DMS 273 (cell line): ENCODE measurements around the gene EIF4G1.
"Not testable (repeated sequence)": the region's sequence is repeated elsewhere in the genome, so short reads cannot be mapped to it uniquely, and the experiment has no call there.

Source experiments
- DNase-seq: peaks from one replicate; lab custom pipeline; 2025; ENCODE audit not compliant: unreplicated experiment; lab: John Stamatoyannopoulos, UW

EIF4G1 gene, protein sequence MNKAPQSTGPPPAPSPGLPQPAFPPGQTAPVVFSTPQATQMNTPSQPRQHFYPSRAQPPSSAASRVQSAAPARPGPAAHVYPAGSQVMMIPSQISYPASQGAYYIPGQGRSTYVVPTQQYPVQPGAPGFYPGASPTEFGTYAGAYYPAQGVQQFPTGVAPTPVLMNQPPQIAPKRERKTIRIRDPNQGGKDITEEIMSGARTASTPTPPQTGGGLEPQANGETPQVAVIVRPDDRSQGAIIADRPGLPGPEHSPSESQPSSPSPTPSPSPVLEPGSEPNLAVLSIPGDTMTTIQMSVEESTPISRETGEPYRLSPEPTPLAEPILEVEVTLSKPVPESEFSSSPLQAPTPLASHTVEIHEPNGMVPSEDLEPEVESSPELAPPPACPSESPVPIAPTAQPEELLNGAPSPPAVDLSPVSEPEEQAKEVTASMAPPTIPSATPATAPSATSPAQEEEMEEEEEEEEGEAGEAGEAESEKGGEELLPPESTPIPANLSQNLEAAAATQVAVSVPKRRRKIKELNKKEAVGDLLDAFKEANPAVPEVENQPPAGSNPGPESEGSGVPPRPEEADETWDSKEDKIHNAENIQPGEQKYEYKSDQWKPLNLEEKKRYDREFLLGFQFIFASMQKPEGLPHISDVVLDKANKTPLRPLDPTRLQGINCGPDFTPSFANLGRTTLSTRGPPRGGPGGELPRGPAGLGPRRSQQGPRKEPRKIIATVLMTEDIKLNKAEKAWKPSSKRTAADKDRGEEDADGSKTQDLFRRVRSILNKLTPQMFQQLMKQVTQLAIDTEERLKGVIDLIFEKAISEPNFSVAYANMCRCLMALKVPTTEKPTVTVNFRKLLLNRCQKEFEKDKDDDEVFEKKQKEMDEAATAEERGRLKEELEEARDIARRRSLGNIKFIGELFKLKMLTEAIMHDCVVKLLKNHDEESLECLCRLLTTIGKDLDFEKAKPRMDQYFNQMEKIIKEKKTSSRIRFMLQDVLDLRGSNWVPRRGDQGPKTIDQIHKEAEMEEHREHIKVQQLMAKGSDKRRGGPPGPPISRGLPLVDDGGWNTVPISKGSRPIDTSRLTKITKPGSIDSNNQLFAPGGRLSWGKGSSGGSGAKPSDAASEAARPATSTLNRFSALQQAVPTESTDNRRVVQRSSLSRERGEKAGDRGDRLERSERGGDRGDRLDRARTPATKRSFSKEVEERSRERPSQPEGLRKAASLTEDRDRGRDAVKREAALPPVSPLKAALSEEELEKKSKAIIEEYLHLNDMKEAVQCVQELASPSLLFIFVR (N-terminal part only)

DNA sequence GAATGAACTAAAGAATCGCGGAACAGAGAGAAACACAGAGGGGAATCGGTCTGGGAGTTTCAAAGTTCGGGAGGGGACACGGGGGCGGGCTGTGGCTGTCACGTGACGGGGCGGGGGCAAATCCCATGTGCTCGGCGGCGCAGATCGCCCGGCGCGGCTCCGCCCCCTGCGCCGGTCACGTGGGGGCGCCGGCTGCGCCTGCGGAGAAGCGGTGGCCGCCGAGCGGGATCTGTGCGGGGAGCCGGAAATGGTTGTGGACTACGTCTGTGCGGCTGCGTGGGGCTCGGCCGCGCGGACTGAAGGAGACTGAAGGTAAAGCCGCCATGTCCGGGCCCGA lies at the start of gene EIF4G1:
EIF4G1 (plus strand) TSS at position 244 of the 337 bp plus-strand sequence. CDS start 1,191 bp downstream, outside the sequence.
- DNase-seq = peak; percentile 99

DNA sequence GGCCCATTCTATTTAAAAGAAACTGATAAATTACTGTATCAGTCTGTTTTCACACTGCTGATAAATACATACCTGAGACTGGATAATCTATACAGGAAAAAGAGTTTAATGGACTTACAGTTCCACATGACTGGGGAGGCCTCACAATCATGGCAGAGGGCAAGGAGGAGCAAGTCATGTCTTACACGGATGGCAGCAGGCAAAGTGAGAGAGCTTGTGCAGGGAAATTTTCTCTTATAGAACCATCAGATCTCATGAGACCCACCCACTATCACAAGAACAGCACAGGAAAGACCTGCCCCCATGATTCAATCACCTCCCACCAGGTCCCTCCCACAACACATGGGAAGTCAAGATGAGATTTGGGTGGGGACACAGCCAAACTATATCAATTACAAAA lies 47.2 kb upstream of the EIF4G1 start:
- not testable (repeated sequence) for DNase-seq

DNA sequence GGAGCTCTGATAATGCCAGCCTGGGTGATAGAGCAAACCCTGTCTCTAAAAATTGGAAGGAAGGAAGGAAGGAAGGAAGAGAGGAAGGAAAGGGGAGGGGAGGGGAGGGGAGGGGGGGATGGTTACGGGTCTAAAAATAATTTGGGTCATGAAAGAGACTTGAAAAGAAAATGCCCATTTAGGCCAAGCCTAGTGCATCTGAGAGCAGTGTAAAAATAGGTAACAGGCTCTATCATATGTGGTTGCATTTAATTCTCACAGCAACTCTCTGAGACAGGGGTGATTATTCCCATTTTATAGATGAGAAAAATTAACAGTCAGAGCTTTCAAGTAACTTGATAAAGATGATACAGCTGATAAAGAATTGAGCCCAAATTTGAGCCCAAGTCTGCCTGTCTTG lies 42.1 kb upstream of the EIF4G1 start:
- no peak for DNase-seq

DNA sequence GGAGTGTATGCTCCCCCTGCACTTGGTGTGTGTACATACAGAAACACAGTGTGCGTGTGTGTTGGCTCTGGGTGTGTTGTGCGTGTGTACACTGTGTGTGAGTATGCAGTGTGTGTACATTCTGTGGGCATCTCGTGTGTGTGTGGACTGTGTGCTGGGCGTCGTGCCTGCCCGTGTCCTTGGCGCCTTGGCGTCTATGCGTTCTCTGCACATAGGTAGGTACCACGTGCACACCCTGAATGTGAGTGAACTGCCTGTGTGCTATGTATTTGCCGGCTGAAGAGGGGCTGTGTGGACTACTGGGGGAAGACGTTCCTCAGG lies 39.1 kb upstream of the EIF4G1 start:
- no peak for DNase-seq

DNA sequence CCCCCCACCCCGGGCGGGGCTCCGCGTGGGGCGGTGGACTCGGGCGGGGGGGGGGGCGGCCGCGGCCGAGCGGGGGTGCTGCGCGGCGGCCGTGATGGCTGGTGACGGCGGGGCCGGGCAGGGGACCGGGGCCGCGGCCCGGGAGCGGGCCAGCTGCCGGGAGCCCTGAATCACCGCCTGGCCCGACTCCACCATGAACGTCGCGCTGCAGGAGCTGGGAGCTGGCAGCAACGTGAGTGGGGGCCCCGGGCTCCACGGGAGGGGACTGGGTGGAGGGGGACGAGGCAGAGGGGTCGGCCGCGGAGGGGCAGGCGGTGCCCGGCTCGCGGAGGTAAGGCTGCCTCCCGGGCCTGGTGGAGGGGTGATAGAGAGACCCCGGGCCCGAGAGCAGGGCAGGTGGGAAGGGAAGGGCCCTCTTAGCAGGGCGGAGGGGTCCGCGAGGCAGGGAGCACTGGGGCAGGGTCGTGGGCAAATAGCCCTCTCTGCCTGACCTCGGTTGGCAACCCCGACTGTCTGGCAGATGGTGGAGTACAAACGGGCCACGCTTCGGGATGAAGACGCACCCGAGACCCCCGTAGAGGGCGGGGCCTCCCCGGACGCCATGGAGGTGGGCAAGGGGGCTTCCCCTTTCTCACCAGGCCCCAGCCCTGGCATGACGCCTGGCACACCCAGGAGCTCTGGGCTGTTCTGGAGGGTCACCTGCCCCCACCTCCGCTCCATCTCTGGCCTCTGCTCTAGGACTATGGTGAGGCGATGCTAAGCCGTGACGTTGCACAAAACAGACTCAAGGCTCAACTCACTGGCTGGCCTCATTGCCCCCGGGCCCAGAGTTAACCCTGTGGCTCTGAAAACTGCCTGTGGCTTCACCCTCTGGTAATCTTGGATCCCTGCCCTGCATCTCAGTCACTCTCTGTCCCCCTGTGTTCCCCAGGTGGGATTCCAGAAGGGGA lies 38.2 kb upstream of the EIF4G1 start, which contains the start of gene ECE2:
ECE2 (plus strand) TSS at position 62 of the 950 bp plus-strand sequence; CDS start at position 194, 132 bp downstream.
- DNase-seq = peak; percentile 47

DNA sequence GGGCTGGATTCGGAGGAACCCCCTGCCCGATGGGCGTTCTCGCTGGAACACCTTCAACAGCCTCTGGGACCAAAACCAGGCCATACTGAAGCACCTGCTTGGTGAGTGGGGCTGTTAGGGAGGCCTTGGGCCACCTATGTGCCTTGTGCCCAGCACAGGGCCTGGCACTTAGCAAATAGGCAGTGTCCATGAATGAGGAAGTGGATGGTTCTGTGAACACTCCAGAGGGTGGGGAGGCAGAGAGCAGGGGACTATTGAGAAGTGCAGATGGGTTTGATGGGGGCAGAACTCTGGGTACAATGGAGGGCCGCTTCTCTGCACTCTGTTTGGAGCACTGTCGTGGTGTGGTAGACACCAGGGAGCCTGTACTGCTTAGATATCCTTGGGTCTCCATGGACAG lies 37.0 kb upstream of the EIF4G1 start:
- no peak for DNase-seq

DNA sequence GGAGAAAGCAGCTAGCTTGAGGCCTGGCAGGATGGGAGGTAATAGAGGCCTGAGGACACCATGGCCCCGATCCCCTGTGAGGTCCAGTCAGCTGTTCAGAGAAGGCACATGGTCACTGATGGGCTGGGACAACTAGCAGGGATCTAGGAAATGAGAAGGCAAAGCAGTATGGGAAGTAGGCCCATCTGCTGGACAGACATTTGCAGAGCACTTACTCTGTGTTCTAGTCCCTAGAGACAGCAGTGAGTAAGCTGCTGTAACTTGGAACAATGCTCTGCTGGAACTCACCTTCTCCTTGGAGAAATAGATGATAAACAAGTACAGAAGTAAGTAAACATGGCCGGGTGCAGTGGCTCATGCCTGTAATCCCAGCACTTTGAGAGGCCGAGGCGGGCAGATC lies 31.5 kb upstream of the EIF4G1 start:
- DNase-seq = no peak

DNA sequence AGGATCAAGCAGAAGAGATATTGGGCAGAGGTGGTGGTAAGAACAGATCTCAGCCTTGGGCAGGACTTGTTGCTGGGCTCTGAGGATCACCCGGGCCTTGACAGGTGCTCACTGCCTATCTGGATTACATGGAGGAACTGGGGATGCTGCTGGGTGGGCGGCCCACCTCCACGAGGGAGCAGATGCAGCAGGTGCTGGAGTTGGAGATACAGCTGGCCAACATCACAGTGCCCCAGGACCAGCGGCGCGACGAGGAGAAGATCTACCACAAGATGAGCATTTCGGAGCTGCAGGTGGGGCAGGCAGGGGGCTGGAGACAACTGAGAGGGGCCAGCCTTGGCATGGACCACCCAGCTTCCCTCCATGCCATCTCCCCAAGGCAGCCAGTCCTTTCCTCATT lies 30.7 kb upstream of the EIF4G1 start:
- no peak for DNase-seq

DNA sequence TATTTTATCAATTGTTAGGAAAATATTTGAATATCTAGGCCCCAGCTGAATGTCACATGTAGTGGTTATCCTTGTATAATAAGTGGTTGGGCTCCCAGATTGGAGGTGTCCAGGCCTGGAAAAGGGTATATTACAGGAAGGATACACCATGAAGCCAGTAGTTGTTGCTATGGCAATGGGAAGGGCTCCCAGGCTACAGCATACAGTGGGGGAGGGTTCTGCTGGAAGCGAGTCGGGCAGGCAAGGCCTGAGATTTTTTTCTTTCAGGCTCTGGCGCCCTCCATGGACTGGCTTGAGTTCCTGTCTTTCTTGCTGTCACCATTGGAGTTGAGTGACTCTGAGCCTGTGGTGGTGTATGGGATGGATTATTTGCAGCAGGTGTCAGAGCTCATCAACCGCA lies 29.7 kb upstream of the EIF4G1 start:
- DNase-seq = peak; percentile 97

DNA sequence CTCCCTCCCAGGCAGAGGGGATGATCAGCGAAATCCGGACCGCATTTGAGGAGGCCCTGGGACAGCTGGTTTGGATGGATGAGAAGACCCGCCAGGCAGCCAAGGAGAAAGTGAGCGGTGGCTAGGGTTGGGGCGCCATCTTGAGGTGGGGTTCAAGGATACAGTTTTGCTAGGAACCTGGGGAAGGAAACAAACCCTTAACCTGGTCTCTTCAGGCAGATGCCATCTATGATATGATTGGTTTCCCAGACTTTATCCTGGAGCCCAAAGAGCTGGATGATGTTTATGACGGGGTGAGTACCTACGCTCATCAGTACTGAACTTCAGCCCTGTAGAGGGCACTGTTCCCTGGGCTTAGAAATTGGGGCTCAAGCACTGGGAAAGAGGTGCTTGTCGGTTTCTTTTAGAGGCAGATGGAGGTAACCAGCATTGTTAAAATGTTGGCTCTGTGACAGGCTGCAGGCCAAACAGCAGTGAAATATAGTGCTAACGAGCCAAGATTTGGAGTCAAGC lies 24.9 kb upstream of the EIF4G1 start:
- peak; percentile 93 for DNase-seq

DNA sequence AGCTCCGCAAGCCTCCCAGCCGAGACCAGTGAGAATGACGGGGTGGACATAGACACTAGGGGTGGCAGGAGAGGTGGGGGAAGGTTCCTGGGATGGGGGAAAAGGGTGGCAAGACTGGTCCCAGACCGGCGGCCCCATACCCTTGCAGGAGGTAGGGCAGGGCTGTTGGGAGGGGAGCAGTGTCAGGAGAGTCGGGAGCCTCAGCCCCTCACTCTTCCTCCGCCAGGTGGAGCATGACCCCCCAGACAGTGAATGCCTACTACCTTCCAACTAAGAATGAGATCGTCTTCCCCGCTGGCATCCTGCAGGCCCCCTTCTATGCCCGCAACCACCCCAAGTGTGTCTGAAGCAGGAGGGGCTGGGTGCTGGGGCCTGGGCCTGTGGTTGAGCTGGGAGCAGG lies 24.1 kb upstream of the EIF4G1 start:
- DNase-seq = no peak

DNA sequence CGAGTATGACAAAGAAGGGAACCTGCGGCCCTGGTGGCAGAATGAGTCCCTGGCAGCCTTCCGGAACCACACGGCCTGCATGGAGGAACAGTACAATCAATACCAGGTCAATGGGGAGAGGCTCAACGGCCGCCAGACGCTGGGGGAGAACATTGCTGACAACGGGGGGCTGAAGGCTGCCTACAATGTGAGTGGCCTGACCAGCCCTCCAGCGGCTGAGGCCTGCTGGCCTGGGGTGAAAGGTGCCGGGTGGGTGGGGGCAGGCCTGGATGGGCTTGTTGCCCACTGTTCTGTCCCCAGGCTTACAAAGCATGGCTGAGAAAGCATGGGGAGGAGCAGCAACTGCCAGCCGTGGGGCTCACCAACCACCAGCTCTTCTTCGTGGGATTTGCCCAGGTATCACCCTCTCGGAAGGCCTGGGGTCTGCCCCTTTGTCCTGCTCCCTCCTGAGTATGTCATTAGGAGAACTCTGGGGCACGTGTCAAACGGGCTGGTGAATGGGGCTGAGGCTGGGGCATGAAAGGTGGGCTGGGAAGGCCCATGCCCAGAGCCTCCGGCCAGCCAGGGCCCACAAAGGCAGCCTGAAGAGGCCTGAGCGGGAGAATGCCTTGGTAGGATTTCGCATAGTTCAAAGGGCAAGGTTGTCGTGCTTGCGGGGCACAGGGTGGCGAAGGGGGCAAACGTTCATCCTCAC lies 23.2 kb upstream of the EIF4G1 start:
- DNase-seq = no peak

DNA sequence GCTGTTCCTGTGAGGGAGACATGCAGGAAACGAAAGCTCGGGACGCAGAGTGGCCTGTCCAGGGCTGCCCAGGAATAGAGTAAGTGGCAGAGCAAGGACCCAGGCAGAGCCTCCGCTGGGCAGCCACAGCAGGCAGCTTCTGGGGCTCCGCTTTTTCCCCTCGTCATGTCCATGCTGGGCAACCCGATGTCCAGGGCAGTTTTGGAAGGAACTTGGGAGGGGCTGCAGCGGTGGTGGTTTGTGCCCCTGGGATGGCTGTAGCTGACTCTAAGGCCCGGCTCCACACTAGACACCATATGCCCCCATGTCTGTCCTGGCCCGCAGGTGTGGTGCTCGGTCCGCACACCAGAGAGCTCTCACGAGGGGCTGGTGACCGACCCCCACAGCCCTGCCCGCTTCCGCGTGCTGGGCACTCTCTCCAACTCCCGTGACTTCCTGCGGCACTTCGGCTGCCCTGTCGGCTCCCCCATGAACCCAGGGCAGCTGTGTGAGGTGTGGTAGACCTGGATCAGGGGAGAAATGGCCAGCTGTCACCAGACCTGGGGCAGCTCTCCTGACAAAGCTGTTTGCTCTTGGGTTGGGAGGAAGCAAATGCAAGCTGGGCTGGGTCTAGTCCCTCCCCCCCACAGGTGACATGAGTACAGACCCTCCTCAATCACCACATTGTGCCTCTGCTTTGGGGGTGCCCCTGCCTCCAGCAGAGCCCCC lies 22.5 kb upstream of the EIF4G1 start:
- no peak for DNase-seq

DNA sequence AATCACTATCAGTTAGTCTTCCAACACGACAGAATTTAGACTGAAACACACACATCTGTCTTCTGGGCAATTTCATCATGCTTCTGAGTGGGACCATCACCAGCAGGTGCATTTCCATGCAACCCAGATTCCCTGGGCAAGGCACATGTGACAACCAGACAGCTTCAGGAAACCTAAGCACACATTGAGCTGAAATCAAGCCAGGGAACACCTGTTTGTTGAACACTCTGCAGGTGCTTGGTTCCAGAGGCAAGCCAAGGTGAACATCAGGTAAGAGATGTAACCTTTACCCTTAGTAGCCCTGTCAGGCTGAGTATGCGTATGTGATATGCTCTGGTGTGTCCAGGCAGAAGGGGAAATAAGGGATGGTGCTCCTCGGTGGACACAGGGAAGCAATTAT lies 18.6 kb upstream of the EIF4G1 start:
- no peak for DNase-seq

DNA sequence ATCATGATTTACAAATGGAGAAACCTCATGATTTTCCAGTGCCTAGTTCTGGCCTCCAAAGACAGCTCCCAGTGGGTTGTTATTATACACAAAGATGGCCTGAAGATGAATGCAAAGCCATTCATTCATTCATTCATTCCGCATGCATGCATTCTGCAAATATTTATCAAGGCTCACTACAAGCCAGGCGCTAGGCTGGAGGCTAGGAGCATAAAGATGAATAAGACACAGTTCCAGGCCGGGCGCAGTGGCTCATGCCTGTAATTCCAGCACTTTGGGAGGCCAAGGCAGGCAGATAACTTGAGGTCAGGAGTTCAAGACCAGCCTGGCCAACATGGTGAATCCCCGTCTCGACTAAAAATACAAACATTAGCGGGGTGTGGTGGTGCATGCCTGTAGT lies 17.8 kb upstream of the EIF4G1 start:
- DNase-seq = no peak

DNA sequence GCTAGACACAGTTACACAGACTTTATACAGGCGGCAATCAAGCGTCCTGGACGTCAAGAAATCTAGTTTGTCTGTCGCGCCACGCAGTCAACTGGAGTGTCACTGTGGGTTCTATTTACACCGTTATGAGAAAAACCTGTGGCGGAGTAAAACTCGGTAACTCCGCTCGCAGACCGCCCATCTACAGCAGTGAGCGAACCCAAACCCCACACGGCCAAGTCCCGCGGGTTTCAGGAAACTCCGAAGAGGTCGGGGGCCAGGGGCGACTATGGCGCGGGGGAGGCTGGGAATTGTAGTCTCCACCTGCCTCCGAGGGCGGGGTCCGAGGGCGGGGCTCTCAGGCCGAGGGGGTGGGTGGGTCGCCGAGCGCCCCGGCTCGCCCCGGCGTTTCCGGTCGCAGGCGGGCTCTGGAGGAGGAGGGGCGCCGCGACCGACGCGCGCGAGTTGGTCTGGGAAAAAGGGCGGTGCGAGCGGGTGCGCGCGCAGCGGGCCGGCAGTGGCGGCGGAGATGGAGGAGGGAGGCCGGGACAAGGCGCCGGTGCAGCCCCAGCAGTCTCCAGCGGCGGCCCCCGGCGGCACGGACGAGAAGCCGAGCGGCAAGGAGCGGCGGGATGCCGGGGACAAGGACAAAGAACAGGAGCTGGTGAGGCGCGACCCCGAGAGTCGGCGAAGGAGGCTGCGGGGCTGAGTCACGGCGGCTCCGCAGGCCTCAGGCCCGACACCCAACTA lies 15.5 kb upstream of the EIF4G1 start, which contains the start of gene PSMD2:
PSMD2 (plus strand) TSS at position 483 of the 729 bp plus-strand sequence; CDS start at position 509, 26 bp downstream.
- DNase-seq = peak; percentile 100

DNA sequence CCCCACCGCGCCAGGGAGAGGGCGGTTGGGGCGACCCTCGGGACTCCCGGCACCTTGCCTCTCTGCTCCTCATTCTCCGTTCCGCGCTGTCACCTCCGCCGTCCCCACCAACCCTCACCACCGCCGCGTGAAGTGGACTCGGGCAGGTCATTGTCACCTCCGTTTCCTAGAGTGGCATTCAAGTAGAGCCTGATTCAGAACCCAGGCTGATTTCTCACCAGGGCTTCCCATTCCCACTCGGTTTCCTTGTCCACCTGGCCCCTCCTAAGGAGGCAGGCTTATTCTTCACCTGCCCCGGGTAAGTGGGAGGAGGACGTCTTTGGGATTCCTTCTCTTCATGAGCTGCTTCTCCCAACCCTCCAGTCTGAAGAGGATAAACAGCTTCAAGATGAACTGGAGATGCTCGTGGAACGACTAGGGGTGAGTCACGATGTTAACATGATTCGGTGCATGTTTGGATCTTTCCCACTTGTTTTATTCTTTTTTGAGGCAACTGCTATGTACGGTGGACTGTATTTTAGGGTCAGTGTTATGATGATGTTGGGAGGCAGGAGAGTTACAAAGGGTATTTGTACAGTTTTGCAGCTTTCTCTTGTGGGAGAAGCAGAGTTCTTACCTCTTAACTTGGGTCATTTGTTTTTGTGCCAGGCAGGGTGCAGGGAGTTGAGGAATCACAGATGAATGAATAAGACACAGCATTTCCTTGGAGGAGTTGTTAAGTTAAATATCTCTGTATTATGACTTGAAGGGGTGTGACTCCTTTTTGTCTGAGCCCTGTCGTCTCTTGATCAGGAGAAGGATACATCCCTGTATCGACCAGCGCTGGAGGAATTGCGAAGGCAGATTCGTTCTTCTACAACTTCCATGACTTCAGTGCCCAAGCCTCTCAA lies 14.7 kb upstream of the EIF4G1 start:
- DNase-seq = peak; percentile 59
